Measurements from ENCODE around the gene MIS18A. TPM values are rescaled to one million over a fixed set of nuclear protein-coding genes. Genes with fewer than 3 reads are reported as not detected.

Gene MIS18A
- total and polyA plus RNA-seq, 2 experiments from 2014 or later = 46.1 to 133 TPM

DNA sequence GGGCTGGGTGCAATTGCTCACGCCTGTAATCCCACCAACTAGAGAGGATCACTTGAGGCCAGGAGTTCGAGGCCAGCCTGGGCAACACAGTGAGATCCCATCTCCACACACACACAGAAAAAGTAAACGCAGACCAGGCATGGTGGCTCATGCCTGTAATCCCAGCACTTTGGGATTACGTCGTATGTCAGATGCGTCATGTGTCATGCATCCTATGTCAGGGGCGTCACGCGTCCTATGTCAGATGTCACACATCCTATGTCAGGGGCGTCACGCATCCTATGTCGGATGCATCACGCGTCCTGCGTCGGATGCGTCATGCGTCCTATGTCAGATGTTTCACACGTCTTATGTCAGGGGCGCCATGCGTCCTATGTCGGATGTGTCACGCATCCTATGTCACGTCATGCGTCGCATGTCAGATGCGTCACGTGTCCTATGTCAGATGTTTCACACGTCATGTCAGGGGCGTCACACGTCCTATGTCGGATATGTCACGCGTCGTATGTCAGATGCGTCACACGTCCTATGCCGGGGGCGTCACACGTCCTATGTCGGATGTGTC lies 21.4 kb upstream of the MIS18A start:
- Mint-ChIP-seq H3K4me1 (no peaks in the 10 kb centered on the region), H3K36me3 (ENCODE audit: low read depth) (peaks cover 12% of the 10 kb centered on the region)

More for the DNA sequence above, 21.4 kb upstream of the MIS18A start:
- Histone ChIP-seq H3K36me3 (ENCODE audit: insufficient read depth) (no peaks in the 10 kb centered on the region), H3K79me2 (replicated peaks; ENCODE audit: insufficient read depth) (no peaks in the 10 kb centered on the region), H4K20me1 (replicated peaks; ENCODE audit: insufficient read depth) (peaks cover under 1% of the 10 kb centered on the region), H3K4me3 (no peak overlapping the region), H3K27ac (ENCODE audit: low read depth) (no peak overlapping the region), H3K4me1 (ENCODE audit: insufficient read depth) (0 out of 2 replicates have a peak, but pooled peaks cover under 1% of the 10 kb centered on the region), H2AFZ (no peak overlapping the region), H3K27me3 (ENCODE audit: insufficient read depth) (no peaks in the 10 kb centered on the region), H3K4me2 (no peak overlapping the region), H3K9me2 (ENCODE audit: insufficient read depth) (0 out of 2 replicates have a peak, but pooled peaks cover 2% of the 10 kb centered on the region), H3F3A (replicated peaks; ENCODE audit: low read depth) (0 out of 2 replicates have a peak, but pooled peaks cover 2% of the 10 kb centered on the region)
- Mint-ChIP-seq H3K27me3 (ENCODE audit: insufficient read depth, low read depth, poor library complexity) (no peaks in the 10 kb centered on the region), H3K27ac (no peak overlapping the region), H3K9me3 (no peaks in the 10 kb centered on the region), H3K4me3 (no peak overlapping the region)
- no peak for ATAC-seq
- TF ChIP-seq POLR2AphosphoS5 (IDR thresholded peaks at IDR 0.05; ENCODE audit: low read depth) (no peak), STAT1 (IDR thresholded peaks at IDR 0.05; ENCODE audit: unreplicated experiment) (no peak), EZH2 (IDR thresholded peaks at IDR 0.05; ENCODE audit: low read depth, unreplicated experiment) (no peak), ZNF114 (CRISPR knock-in tag; IDR thresholded peaks at IDR 0.05) (no peak), NANOG (IDR thresholded peaks at IDR 0.05; ENCODE audit: borderline replicate concordance) (no peak), EZH2phosphoT487 (IDR thresholded peaks at IDR 0.05; ENCODE audit: unreplicated experiment) (no peak), CREB1 (CRISPR knock-in tag; IDR thresholded peaks at IDR 0.05; ENCODE audit: low read depth) (no peak)
- TF ChIP-seq, protein P1, sequence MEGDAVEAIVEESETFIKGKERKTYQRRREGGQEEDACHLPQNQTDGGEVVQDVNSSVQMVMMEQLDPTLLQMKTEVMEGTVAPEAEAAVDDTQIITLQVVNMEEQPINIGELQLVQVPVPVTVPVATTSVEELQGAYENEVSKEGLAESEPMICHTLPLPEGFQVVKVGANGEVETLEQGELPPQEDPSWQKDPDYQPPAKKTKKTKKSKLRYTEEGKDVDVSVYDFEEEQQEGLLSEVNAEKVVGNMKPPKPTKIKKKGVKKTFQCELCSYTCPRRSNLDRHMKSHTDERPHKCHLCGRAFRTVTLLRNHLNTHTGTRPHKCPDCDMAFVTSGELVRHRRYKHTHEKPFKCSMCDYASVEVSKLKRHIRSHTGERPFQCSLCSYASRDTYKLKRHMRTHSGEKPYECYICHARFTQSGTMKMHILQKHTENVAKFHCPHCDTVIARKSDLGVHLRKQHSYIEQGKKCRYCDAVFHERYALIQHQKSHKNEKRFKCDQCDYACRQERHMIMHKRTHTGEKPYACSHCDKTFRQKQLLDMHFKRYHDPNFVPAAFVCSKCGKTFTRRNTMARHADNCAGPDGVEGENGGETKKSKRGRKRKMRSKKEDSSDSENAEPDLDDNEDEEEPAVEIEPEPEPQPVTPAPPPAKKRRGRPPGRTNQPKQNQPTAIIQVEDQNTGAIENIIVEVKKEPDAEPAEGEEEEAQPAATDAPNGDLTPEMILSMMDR (conservative IDR thresholded peaks at IDR 0.05; ENCODE audit: low read depth in 2 of 2) = no peak
- TF ChIP-seq, protein P2, sequence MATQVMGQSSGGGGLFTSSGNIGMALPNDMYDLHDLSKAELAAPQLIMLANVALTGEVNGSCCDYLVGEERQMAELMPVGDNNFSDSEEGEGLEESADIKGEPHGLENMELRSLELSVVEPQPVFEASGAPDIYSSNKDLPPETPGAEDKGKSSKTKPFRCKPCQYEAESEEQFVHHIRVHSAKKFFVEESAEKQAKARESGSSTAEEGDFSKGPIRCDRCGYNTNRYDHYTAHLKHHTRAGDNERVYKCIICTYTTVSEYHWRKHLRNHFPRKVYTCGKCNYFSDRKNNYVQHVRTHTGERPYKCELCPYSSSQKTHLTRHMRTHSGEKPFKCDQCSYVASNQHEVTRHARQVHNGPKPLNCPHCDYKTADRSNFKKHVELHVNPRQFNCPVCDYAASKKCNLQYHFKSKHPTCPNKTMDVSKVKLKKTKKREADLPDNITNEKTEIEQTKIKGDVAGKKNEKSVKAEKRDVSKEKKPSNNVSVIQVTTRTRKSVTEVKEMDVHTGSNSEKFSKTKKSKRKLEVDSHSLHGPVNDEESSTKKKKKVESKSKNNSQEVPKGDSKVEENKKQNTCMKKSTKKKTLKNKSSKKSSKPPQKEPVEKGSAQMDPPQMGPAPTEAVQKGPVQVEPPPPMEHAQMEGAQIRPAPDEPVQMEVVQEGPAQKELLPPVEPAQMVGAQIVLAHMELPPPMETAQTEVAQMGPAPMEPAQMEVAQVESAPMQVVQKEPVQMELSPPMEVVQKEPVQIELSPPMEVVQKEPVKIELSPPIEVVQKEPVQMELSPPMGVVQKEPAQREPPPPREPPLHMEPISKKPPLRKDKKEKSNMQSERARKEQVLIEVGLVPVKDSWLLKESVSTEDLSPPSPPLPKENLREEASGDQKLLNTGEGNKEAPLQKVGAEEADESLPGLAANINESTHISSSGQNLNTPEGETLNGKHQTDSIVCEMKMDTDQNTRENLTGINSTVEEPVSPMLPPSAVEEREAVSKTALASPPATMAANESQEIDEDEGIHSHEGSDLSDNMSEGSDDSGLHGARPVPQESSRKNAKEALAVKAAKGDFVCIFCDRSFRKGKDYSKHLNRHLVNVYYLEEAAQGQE (IDR thresholded peaks at IDR 0.05; ENCODE audit: unreplicated experiment) = no peak
- TF ChIP-seq, protein P3, sequence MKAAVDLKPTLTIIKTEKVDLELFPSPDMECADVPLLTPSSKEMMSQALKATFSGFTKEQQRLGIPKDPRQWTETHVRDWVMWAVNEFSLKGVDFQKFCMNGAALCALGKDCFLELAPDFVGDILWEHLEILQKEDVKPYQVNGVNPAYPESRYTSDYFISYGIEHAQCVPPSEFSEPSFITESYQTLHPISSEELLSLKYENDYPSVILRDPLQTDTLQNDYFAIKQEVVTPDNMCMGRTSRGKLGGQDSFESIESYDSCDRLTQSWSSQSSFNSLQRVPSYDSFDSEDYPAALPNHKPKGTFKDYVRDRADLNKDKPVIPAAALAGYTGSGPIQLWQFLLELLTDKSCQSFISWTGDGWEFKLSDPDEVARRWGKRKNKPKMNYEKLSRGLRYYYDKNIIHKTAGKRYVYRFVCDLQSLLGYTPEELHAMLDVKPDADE (IDR thresholded peaks at IDR 0.05) = no peak
- no peak for DNase-seq (ENCODE audit: low spot score)
